ENCODE data around the gene BAD. TPM values are rescaled to one million over a fixed set of nuclear protein-coding genes. Genes with fewer than 3 reads are reported as not detected.

Gene BAD
- total and polyA plus RNA-seq, 12 donors, result 9.5 to 219 (median 101) TPM

DNA sequence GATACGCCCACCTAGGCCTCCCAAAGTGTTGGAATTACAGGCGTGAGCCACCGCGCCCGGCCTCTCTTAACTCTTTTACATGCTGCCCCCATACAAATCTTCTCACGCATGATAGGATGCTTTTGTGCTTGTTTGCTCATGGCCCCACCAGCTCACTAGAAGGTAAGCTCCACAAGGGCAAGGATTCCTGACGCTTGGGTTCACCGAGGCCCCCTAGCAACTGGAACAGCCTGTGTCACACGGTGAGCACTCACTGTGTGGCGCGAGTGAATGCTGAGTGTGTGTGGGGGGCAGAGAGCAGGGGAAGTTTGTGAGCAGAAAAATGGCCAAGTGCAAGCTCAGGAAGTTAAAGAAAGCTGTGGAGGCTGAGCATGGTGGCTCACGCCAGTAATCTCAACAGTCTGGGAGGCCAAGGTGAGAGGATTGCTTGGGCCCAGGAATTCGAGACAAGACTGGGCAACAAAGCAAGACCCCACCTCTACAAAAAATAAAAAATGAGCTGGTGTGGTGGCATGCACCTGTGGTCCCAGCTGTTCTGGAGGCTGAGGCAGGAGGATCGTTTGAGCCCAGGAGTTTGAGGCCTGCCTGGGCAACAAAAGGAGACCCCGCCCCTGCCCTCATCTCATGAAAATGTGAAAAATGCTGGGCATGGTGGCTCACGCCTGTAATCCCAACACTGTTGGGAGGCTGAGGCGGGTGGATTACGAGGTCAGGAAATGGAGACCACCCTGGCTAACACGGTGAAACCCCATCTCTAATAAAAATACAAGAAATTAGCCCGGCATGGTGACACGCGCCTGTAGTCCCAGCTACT, 2.3 kb downstream of the BAD start:
- no peak for DNase-seq
- no peaks in the 10 kb centered on the region for H3K9me3 ChIP-seq (replicated peaks in 1 of 3)
- H3K36me3 ChIP-seq (replicated peaks in 1 of 2), result peaks cover 0 to 17% of the 10 kb centered on the region in 2 donors
- H3K4me3 ChIP-seq, result no peak overlapping the region
- 92 to 96% (median 95%) methylated on average over 22 of the region's 22 CpGs for WGBS, 4 donors
- no peak overlapping the region for H3K27ac ChIP-seq
- H3K27me3 ChIP-seq, result no peaks in the 10 kb centered on the region
- peaks cover 15 to 19% of the 10 kb centered on the region in 2 donors for H3K4me1 ChIP-seq (replicated peaks in 1 of 2)
- intact Hi-C loops (cut with DNase I), result no loop called here
- TF ChIP-seq POLR2A (IDR thresholded peaks at IDR 0.05) (no peak), CTCF (IDR thresholded peaks at IDR 0.05) (no peak)

- no peak overlapping the region for H3K4me3 ChIP-seq
- no peak for TF ChIP-seq POLR2A (IDR thresholded peaks at IDR 0.05)
- no peak overlapping the region for H3K27ac ChIP-seq
- H3K4me1 ChIP-seq (replicated peaks in 1 of 2), result peaks cover 4 to 7% of the 10 kb centered on the region in 2 donors
- 82 to 98% (median 87%) methylated on average over 5 to 8 of the region's 8 CpGs for WGBS, 4 donors
- no peaks in the 10 kb centered on the region for H3K27me3 ChIP-seq
- peaks cover 0 to 34% of the 10 kb centered on the region in 2 donors for H3K36me3 ChIP-seq (replicated peaks in 1 of 2)
- no peak for DNase-seq
- intact Hi-C loops (cut with DNase I), result no loop called here
- no peaks in the 10 kb centered on the region for H3K9me3 ChIP-seq (replicated peaks in 1 of 3)
Observed at GRCh38 chr11:64278576-64279190, 5.8 kb downstream of the BAD start.

DNA sequence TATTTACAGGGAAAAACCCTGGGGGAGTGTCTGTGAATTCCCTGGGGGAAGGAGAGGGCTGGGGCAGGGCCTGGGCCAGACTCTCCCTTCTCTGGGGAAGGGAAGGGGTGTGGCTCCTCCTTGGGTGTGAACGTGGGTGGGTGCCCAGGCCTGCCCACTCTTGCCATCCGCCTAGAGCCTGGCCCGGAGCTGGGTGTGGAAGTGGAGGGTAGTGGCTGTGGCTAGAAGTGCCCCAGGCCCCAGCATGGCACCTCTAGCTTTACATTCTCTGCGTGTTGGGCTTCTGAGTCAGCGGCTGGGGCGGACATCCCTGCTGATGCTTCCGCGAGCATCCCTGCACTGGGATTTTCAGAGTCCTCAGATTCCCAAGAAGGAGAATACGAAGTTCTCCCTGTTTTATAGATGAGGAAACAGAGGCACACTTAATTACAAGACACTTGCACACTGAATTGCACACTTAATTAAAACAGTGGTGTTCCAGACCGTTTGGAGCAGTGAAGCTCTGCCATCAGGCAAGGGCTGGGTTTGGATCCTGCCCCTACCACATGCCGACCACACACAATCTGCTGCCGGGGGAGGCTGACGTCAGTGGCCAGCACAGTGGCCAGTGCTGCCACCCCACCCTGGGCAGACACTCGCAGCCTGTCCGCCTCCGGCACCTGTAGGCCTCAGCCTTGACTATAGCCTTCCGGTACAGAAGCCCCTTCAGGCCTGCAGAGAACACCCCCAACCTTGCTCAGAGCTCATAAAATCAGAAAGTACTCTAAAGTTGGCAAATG, 7.6 kb downstream of the BAD start:
- H3K9me3 ChIP-seq (replicated peaks in 1 of 3), result no peaks in the 10 kb centered on the region
- no peak overlapping the region for H3K4me3 ChIP-seq
- no peak for DNase-seq
- WGBS, 4 donors, result 83 to 88% (median 86%) methylated on average over 9 to 17 of the region's 17 CpGs
- H3K36me3 ChIP-seq (replicated peaks in 1 of 2), result peaks cover 0 to 31% of the 10 kb centered on the region in 2 donors
- H3K27me3 ChIP-seq, result no peaks in the 10 kb centered on the region
- no peak for TF ChIP-seq CTCF (IDR thresholded peaks at IDR 0.05)
- no peak for TF ChIP-seq POLR2A (IDR thresholded peaks at IDR 0.05)
- no peak overlapping the region for H3K27ac ChIP-seq
- intact Hi-C loops (cut with DNase I), result no loop called here
- peaks cover 3 to 7% of the 10 kb centered on the region in 2 donors for H3K4me1 ChIP-seq (replicated peaks in 1 of 2)

- TF ChIP-seq CTCF (IDR thresholded peaks at IDR 0.05) (no peak), POLR2A (IDR thresholded peaks at IDR 0.05) (no peak)
- intact Hi-C loops (cut with DNase I), result no loop called here
- H3K4me3 ChIP-seq, result no peak overlapping the region
- H3K4me1 ChIP-seq (replicated peaks in 1 of 2), result peaks cover 7 to 11% of the 10 kb centered on the region in 2 donors
- H3K36me3 ChIP-seq (replicated peaks in 1 of 2), result peaks cover 0 to 31% of the 10 kb centered on the region in 2 donors
- no peak for DNase-seq
- no peak overlapping the region for H3K27ac ChIP-seq
- 71 to 98% (median 91%) methylated on average over 1 to 2 of the region's 2 CpGs for WGBS, 4 donors
- H3K9me3 ChIP-seq (replicated peaks in 1 of 3), result no peaks in the 10 kb centered on the region
- no peaks in the 10 kb centered on the region for H3K27me3 ChIP-seq
Observed at GRCh38 chr11:64275841-64276240, 8.6 kb downstream of the BAD start.
